Testis (tissue), 2 donors: ENCODE measurements around the gene PRKN.

Source experiments
- POLR2A ChIP-seq: fragments of 450-650 bp; IDR thresholded peaks from one replicate; pipeline ENCODE4 v1.6.1; 2017; ENCODE audit warnings: antibody characterized with exemption, mild to moderate bottlenecking, moderate library complexity
- TF ChIP-seq, protein P1 (sequence below), 3 experiments: fragments of 450-650 bp in 2 of 3; fragments of 200-600 bp in 1 of 3; sonication (generic) in 1 of 3; IDR thresholded peaks; one replicate each; pipeline ENCODE4 v1.5.1; 2016 to 2019; ENCODE audit warnings: antibody characterized with exemption in 3 of 3, mild to moderate bottlenecking in 2 of 3, moderate library complexity in 1 of 3

DNA sequence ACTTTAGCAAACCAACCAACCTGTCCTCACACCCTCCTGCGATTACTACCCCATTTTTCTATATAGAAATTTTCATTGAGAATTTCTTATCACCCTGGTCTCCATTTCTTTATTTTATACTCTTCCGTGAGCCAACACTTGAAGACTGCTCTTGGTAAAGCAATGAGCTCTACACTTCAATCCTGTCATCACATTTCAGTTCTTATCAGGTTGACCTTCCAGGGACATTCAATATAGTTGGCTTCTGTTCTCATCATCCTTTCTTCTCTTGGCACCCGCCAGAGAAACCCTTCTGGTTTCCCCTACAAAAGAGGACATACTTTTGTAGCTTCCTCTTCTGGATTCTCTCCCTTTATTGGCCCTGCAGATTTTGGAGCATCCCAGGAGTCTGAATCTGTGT, 279.3 kb downstream of the PRKN start:
- TF ChIP-seq POLR2A = no peak
- TF ChIP-seq, protein P1, sequence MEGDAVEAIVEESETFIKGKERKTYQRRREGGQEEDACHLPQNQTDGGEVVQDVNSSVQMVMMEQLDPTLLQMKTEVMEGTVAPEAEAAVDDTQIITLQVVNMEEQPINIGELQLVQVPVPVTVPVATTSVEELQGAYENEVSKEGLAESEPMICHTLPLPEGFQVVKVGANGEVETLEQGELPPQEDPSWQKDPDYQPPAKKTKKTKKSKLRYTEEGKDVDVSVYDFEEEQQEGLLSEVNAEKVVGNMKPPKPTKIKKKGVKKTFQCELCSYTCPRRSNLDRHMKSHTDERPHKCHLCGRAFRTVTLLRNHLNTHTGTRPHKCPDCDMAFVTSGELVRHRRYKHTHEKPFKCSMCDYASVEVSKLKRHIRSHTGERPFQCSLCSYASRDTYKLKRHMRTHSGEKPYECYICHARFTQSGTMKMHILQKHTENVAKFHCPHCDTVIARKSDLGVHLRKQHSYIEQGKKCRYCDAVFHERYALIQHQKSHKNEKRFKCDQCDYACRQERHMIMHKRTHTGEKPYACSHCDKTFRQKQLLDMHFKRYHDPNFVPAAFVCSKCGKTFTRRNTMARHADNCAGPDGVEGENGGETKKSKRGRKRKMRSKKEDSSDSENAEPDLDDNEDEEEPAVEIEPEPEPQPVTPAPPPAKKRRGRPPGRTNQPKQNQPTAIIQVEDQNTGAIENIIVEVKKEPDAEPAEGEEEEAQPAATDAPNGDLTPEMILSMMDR (IDR thresholded peaks at IDR 0.05) = no peak
